ENCODE measurements around the gene RBP4. TPM values are rescaled to one million over a fixed set of nuclear protein-coding genes. Genes with fewer than 3 reads are reported as not detected.

RBP4 gene
- total and polyA plus RNA-seq, 9 of the 15 experiments (the other 6 are each of a cell fraction or from before 2014, with no cell fraction given): 0.91 TPM; not detected in 8

DNA sequence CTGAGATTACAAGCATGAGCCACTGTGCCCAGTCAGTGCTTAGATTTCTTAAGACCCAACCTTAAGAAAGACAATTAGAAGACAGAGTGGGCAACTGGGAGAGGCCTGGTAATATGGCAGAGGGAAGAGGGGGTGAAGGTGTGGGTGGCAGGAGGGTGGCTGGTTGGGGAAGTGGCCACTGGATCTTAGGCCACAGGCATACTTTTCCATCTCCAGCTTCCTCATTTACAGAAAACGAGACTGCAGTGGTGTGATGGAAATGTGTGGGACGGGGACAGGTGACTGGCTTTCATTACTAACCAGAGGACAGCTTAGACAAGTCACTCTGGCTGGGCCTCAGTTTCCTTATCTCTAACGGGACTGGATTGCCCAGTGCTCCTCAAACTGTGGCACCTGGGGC, 35.6 kb downstream of the RBP4 start:
- H3K9me3 ChIP-seq (replicated peaks; ENCODE audit: control insufficient read depth, insufficient read depth, low read depth, low read length): no peaks in the 10 kb centered on the region
- no peak overlapping the region for H3K4me2 ChIP-seq (ENCODE audit: insufficient read depth, low read length)
- no peaks in the 10 kb centered on the region for H3K79me2 ChIP-seq (ENCODE audit: control insufficient read depth, insufficient read depth, low read length)
- ChIA-PET POLR2A (no interaction called here), CTCF (ENCODE audit: low intra/inter-chr PET ratio) (no interaction called here)
- BruUV-seq (replicated peaks): no TSS peak
- no peak overlapping the region for H2AFZ ChIP-seq (ENCODE audit: low read depth, low read length)
- no peak for FAIRE-seq
- no peak for DNase-seq (ENCODE audit: extremely low read depth in 1 of 4, low spot score in 3 of 4)
- no peak overlapping the region for H3K27ac ChIP-seq (ENCODE audit: extremely low read depth, low read depth, low read length)
- H3K36me3 ChIP-seq (ENCODE audit: control insufficient read depth, insufficient read depth, low read length): no peaks in the 10 kb centered on the region
- no peaks in the 10 kb centered on the region for H4K20me1 ChIP-seq (replicated peaks; ENCODE audit: control insufficient read depth, insufficient read depth, low read length)
- H3K9me1 ChIP-seq (ENCODE audit: control insufficient read depth, insufficient read depth, low read length): no peaks in the 10 kb centered on the region
- WGBS (ENCODE audit: insufficient coverage, low coverage, missing lambda C conversion rate): 0% methylated on average over 3 of the region's 3 CpGs
- H3K27me3 ChIP-seq (ENCODE audit: control insufficient read depth in 2 of 2, insufficient read depth in 2 of 2, low read length in 2 of 2): peaks cover 7 to 47% of the 10 kb centered on the region in 2 experiments; a peak in 4 of 5 replicates
- peaks cover 0 to 7% of the 10 kb centered on the region in 2 experiments; a peak in 2 of 5 replicates for H3K4me1 ChIP-seq (replicated peaks in 1 of 2; ENCODE audit: control insufficient read depth in 2 of 2, insufficient read depth in 2 of 2, low read length in 2 of 2)
- intact Hi-C loops (cut with micrococcal nuclease): no loop called here
- H3K4me3 ChIP-seq: no peak overlapping the region
- H3K9ac ChIP-seq (ENCODE audit: insufficient read depth in 1 of 2, low read depth in 2 of 2, low read length in 2 of 2): no peak overlapping the region
- ATAC-seq: no peak
- in situ Hi-C loops (cut with MboI): no loop called here
- no peak for TF ChIP-seq DIDO1 (tag; IDR thresholded peaks at IDR 0.05; ENCODE audit: low read depth)
- TF ChIP-seq ZNF507 (tag; conservative IDR thresholded peaks at IDR 0.05): no peak
- no peak for TF ChIP-seq NR2C2 (CRISPR knock-in tag; IDR thresholded peaks at IDR 0.05)
- no peak for TF ChIP-seq NR2C2 (tag; IDR thresholded peaks at IDR 0.05)
- no peak for TF ChIP-seq POLR2B (IDR thresholded peaks at IDR 0.05; ENCODE audit: low read depth, partially characterized antibody)
- TF ChIP-seq AFF1 (IDR thresholded peaks at IDR 0.05; ENCODE audit: low read depth in 1 of 2, partially characterized antibody in 2 of 2): no peak
- TF ChIP-seq HDAC6 (IDR thresholded peaks at IDR 0.05; ENCODE audit: low read depth, low read length): no peak
- no peak for TF ChIP-seq ZNF318 (IDR thresholded peaks at IDR 0.05; ENCODE audit: borderline replicate concordance in 1 of 2, low read depth in 1 of 2)
- TF ChIP-seq ZC3H8 (IDR thresholded peaks at IDR 0.05): no peak
- no peak for TF ChIP-seq MED1 (CRISPR knock-in tag; IDR thresholded peaks at IDR 0.05; ENCODE audit: borderline replicate concordance)
- no peak for TF ChIP-seq IFI16 (CRISPR knock-in tag; IDR thresholded peaks at IDR 0.05)
